HG02798 (cell line): ENCODE data around the gene PRSS8.

Source experiments
- ATAC-seq: cut with Tn5 transposase; IDR thresholded peaks from one replicate; pipeline ENCODE4 v1.9.1; 2021; ENCODE audit warnings: mild to moderate bottlenecking; ENCODE audit not compliant: unreplicated experiment, poor library complexity

Gene PRSS8

GRCh38 chr16:31085411-31085810, 50.1 kb downstream of the PRSS8 start:
- no peak for ATAC-seq

- no peak for ATAC-seq
These were observed 50.8 kb downstream of the PRSS8 start for GRCh38 chr16:31084584-31085302.

DNA sequence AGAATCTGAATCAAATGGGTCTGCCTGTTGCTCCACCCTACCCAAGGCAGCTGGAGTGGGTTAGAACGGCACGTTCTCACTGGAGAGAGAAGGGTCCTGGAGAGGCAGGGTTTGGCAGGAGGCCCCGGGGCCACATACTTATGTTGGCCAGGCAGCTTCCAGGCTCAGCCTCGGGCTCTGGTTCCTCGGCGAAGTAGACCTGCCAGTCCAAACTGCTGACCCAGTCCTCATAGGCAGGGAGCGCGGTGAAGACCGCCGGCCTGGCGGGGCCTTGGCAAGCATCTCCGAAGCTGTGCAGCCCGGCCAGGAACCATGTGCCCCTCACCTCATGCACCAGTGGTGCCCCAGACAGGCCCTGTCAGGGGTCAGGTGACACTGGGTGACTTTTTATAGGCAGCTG, 51.5 kb downstream of the PRSS8 start:
- ATAC-seq, result no peak

- ATAC-seq, result no peak
These were observed 52.0 kb downstream of the PRSS8 start for GRCh38 chr16:31083556-31083955.

DNA sequence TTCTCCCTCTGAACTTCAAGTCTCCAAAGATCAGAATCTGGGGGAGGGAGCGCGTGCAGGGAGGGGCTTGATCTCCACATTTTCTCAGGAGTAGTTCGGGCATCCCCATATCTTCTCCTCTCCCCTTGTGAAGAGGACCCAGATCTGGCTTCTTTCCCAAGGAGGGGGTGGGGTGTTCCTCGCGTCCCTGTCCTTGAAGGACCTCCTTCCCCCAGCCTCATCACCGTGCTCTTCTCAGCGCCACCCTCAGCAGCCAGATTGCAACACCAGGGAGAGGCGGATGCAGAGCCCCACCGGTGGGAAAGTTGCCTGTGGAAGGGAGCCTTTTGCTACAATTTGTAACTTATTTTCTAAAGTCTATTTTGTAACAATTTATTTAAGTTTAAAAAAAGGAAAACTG, 52.4 kb downstream of the PRSS8 start:
- no peak for ATAC-seq

DNA sequence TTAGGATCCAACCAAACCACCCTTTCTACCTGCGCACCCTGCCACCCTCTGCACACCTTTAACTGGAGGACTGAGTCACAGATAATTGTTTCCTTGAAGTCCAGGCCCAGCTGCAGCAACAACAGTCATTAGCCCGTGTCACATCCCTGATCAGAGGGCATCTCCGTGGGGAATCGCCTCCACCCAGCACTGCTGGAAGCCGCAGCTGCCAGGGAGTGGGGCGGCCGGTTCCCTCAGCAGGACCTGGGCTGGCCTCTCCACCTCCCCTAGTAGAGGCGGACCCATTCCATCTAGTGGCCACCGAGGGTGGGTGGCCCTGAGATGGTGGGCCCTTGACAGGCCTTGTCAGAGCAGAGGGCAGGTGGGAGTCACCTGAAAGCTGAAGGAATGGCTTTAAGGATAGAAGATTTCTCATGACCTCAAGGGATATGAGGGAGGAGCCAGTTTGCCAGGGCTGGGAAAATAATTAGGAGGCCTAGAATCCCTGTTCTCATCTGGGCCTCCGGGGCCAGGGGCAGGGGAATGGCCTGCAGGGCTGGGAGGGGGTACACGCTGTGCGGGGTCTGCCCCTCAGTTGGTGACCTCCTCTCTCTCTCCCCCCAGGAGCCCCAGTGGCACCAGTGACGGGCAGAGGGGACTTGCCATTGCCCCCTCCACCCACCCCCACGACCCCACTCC, 53.0 kb downstream of the PRSS8 start:
- ATAC-seq, result no peak
